Measurements from ENCODE around the gene KIF6. TPM values are rescaled to one million over a fixed set of nuclear protein-coding genes. Genes with fewer than 3 reads are reported as not detected.

KIF6 gene
- total and polyA plus RNA-seq, 2 of the 8 experiments (the other 6 are each of a cell fraction or from before 2014, with no cell fraction given), result 0.53 to 0.65 TPM

DNA sequence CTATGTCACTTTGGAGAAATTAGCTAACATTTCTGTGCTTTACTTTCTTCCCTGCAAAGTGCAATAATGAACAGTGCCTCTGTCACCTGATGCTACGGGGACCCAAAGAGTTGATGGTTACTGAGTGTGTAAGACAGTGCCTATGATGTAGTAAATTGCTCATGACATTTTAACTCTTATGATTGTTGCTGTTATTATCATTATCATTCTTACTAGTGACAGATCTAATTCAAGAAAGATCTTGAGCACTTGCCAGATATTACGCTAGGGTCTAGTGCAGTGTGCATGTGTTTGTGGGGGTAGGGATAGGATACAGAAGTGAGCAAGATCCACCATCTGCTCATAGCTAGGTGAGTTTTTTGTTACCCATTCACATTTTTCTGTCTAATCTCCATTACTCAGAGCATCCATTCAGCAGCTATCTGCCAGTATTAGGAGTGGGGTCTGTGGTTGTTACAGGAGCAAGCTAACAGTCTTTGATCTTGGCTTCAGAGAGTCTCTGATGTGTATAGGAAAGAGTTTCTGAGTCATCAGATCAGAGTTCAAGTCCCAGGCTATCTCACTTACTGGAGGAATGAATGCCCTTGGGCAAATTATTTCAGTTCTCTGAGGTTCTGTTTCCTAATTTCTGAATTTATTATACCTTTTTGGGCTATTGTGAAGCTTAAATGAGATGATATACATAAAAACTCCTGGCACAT, 33.8 kb upstream of the KIF6 start:
- Histone ChIP-seq H2BK5ac (ENCODE audit: low read depth, low read length) (no peak overlapping the region), H3K79me2 (ENCODE audit: control insufficient read depth in 1 of 2, insufficient read depth in 2 of 2, low read length in 2 of 2) (no peaks in the 10 kb centered on the region), H2BK120ac (replicated peaks; ENCODE audit: low read depth, low read length) (no peak overlapping the region), H3K14ac (ENCODE audit: insufficient read length) (no peak overlapping the region), H4K8ac (ENCODE audit: extremely low read depth, insufficient read depth, low read length) (no peak overlapping the region), H4K20me1 (replicated peaks in 1 of 2; ENCODE audit: control insufficient read depth in 1 of 2, insufficient read depth in 2 of 2, low read length in 2 of 2) (no peaks in the 10 kb centered on the region), H3K18ac (ENCODE audit: extremely low read depth, low read length) (no peak overlapping the region), H2AK5ac (ENCODE audit: low read depth, low read length) (no peak overlapping the region), H2BK12ac (ENCODE audit: low read depth, low read length) (no peak overlapping the region), H3K23me2 (ENCODE audit: low read depth, low read length) (no peaks in the 10 kb centered on the region), H3K4me1 (replicated peaks in 1 of 4; ENCODE audit: control insufficient read depth in 3 of 4, insufficient read depth in 4 of 4, low read length in 3 of 4) (no peaks in the 10 kb centered on the region), H2BK20ac (ENCODE audit: low read length) (no peak overlapping the region), H3K56ac (replicated peaks; ENCODE audit: insufficient read length, low read depth, low read length) (no peak overlapping the region), H3K27me3 (replicated peaks in 1 of 4; ENCODE audit: control insufficient read depth in 3 of 4, extremely low read depth in 1 of 4, insufficient read depth in 3 of 4, low read length in 3 of 4) (no peaks in the 10 kb centered on the region), H4K91ac (replicated peaks; ENCODE audit: insufficient read length, low read length) (no peak overlapping the region), H2BK15ac (ENCODE audit: low read length) (no peak overlapping the region), H3K27ac (ENCODE audit: low read depth, low read length) (no peak overlapping the region), H3K23ac (ENCODE audit: insufficient read length) (no peak overlapping the region), H3K4me3 (ENCODE audit: extremely low read depth in 1 of 4, insufficient read depth in 2 of 4, low read depth in 3 of 4, low read length in 4 of 4) (no peak overlapping the region), H4K5ac (ENCODE audit: insufficient read length, low read depth, low read length) (no peak overlapping the region), H3K79me1 (ENCODE audit: low read depth, low read length) (no peaks in the 10 kb centered on the region), H3K9me3 (ENCODE audit: insufficient read depth in 2 of 2, low read depth in 1 of 2, low read length in 1 of 2) (no peaks in the 10 kb centered on the region), H3K36me3 (ENCODE audit: control insufficient read depth in 2 of 4, insufficient read depth in 4 of 4, low read length in 3 of 4) (no peaks in the 10 kb centered on the region), H2AFZ (ENCODE audit: low read length) (no peak overlapping the region), H3K4me2 (ENCODE audit: insufficient read depth in 1 of 2, low read depth in 2 of 2, low read length in 2 of 2) (no peak overlapping the region), H3K4ac (replicated peaks; ENCODE audit: insufficient read length, low read depth, low read length) (no peak overlapping the region), H3K9ac (replicated peaks in 1 of 4; ENCODE audit: extremely low read depth in 1 of 4, low read depth in 3 of 4, low read length in 3 of 4) (no peak overlapping the region)
- no peak for DNase-seq (ENCODE audit: low read depth in 1 of 2, low spot score in 2 of 2)
- WGBS, 2 experiments (ENCODE audit: extremely low coverage in 1 of 2, insufficient coverage in 1 of 2, insufficient read length in 1 of 2, insufficient replicate concordance in 2 of 2, low coverage in 1 of 2, low lambda C conversion rate in 2 of 2, missing lambda C conversion rate in 1 of 2), result 82% methylated on average over 2 of the region's 2 CpGs; no CpG with 5 or more reads in 1 of the 2 experiments
- ChIA-PET CTCF (ENCODE audit: partially characterized antibody) (interaction anchor here (0.6 to 1.2 kb wide), 5 partner anchors 27 to 369 kb away, joined by 3 to 4 read pairs (median 3); no protein-coding TSS in a partner anchor), POLR2A (ENCODE audit: partially characterized antibody) (no interaction called here)
- TF ChIP-seq TAF1 (IDR thresholded peaks at IDR 0.05; ENCODE audit: low read depth, low read length) (no peak), YY1 (IDR thresholded peaks at IDR 0.05; ENCODE audit: low read depth, low read length) (no peak)
- FAIRE-seq, result no peak

Data from H1 (cell line).